LNCAP (cell line): ENCODE results near the gene SLC6A8.

ENCODE experiments used
- TF ChIP-seq, protein P1 (sequence below): fragments of 450-650 bp; IDR thresholded peaks from 2 replicates; pipeline ENCODE4 v1.5.1; 2017; ENCODE audit warnings: mild to moderate bottlenecking

Gene SLC6A8

DNA sequence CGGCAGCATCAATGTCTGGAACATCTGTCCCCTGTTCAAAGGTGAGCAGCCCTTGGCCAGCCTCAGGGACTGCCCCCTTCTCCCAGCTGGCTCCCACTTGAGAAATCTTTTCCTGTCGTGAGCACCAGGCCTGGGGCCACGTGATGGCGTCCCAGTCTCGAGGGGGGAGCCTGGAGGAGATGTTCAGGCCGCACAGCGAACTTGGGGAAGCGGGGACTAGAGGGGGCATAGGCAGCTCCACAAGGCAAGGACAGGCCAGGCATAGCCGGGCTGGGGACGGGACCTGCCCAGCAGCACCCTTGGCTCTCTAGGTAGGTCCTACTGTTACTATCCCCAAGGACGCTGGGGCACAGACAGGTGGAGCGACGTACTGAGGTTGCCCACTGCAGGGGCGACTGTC is 2.7 kb downstream of the SLC6A8 start:
- TF ChIP-seq, protein P1, sequence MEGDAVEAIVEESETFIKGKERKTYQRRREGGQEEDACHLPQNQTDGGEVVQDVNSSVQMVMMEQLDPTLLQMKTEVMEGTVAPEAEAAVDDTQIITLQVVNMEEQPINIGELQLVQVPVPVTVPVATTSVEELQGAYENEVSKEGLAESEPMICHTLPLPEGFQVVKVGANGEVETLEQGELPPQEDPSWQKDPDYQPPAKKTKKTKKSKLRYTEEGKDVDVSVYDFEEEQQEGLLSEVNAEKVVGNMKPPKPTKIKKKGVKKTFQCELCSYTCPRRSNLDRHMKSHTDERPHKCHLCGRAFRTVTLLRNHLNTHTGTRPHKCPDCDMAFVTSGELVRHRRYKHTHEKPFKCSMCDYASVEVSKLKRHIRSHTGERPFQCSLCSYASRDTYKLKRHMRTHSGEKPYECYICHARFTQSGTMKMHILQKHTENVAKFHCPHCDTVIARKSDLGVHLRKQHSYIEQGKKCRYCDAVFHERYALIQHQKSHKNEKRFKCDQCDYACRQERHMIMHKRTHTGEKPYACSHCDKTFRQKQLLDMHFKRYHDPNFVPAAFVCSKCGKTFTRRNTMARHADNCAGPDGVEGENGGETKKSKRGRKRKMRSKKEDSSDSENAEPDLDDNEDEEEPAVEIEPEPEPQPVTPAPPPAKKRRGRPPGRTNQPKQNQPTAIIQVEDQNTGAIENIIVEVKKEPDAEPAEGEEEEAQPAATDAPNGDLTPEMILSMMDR = no peak

- TF ChIP-seq, protein P1 = no peak
These were observed 4.3 kb downstream of the SLC6A8 start for GRCh38 chrX:153692003-153692402.

DNA sequence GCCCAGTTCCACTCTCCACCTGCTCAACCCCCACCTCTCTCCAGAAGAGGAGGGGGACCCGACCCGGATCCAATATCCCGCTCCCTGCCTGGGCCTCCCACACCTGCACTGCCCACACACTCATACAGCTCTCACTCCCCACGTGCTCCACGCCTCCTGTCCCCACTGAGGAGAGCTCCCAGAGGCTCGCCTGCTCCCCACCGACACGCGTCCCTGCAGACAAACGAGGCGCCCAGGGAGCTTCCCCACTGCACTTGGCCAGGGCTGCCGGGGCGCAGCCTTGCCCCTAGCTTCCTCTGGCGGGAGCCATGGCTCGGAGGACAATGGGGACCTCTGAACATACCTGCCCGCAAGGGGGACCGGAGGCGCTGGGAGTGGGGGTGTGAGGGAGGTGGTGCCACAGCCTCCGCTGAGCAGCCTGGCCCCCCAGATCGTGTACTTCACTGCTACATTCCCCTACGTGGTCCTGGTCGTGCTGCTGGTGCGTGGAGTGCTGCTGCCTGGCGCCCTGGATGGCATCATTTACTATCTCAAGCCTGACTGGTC is 5.0 kb downstream of the SLC6A8 start:
- TF ChIP-seq, protein P1 = no peak

DNA sequence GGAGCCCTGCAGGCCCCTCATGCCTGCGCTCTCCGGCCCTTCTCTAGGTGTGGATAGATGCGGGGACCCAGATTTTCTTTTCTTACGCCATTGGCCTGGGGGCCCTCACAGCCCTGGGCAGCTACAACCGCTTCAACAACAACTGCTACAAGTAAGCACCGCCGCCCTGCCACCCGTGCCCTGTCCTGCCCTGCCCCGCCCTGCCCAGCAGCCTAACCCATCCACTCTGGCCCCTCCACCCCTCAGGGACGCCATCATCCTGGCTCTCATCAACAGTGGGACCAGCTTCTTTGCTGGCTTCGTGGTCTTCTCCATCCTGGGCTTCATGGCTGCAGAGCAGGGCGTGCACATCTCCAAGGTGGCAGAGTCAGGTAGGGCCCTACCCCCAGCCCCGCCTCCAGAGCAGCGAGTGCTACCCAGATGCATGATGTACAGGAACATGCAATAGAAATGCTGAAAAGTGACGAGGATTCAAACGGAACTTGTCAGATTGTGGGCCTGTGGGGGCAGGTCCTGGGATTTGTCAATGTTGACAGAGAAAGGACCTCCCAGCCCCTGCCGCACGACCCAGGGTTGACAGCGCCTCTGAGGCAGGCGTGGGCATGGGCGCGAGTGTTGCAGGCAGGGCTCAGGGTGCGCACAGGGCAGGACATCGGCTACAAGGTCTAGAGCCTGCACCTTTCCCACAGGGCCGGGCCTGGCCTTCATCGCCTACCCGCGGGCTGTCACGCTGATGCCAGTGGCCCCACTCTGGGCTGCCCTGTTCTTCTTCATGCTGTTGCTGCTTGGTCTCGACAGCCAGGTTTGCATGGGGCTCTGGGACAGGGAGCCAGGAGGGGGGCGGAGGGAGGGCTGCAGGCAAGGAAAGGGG is 5.7 kb downstream of the SLC6A8 start:
- TF ChIP-seq, protein P1 = no peak

DNA sequence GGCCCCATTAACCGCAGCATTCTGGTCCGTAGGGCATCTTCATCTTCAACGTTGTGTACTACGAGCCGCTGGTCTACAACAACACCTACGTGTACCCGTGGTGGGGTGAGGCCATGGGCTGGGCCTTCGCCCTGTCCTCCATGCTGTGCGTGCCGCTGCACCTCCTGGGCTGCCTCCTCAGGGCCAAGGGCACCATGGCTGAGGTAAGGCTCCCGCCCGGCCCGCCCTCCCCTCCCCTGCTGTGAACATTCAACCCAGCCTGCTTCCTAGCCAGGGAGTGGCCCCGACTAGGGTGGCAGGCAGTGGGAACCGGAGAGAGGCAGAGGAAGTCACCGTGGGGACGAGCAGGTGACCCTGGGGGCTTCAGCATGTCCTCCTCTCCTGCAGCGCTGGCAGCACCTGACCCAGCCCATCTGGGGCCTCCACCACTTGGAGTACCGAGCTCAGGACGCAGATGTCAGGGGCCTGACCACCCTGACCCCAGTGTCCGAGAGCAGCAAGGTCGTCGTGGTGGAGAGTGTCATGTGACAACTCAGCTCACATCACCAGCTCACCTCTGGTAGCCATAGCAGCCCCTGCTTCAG is 7.1 kb downstream of the SLC6A8 start:
- TF ChIP-seq, protein P1 = no peak

DNA sequence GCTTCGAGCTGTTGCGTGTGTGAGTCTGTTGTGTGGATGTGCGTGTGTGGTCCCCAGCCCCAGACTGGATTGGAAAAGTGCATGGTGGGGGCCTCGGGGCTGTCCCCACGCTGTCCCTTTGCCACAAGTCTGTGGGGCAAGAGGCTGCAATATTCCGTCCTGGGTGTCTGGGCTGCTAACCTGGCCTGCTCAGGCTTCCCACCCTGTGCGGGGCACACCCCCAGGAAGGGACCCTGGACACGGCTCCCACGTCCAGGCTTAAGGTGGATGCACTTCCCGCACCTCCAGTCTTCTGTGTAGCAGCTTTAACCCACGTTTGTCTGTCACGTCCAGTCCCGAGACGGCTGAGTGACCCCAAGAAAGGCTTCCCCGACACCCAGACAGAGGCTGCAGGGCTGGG is 8.4 kb downstream of the SLC6A8 start:
- TF ChIP-seq, protein P1 = no peak

DNA sequence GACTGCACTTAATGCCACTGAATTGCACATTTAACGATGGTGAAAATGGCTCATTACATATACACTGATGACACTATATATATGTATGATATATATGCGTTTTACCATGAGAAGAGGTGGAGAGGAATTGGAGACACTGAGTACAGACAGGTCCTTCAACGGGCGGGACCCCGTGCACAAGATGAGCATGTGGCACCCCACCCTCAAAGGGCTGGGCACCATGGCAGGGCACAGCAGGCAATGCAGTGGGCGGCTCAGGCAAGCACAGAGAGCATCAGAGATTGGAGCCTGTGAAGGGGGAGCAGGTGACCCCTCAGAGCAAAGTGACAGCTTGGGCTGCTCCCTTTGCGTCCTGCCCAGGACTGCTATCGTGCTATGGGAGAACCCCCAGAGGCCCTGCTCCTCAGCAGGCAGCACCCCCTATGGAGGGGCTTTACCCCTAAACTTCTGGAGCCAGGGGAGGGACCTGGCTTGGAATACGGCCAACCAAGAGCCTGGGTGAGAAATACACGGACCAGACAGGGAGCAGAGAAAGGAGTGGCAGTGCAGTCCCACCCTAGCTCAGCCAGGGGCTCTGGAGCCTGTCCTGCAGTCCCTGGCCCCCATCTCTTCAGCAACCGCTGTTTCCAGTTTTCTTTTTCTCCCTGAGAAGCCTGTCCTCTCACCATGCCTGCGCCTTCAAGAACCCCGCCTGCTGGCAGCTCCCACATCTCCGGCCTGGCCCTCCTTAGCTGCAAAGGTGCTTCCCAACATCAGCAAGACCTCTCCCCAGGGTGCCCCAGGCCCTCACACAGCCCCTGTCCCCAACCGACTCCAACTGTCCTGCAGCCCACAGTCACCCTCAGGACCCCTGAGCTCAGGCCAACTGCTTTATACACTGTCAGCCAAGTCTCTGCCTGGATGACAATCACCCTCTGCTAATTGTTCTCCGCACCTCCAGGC is 10.5 kb downstream of the SLC6A8 start:
- TF ChIP-seq, protein P1 = no peak
